ES-I3 (cell line): Measurements from ENCODE around the gene CSNK2B.
A peak's percentile ranks its signal among the peaks of the same experiment; 100 is the strongest.

Experiments used
- H3K36me3 ChIP-seq: 2 replicates; pipeline ENCODE4 v1.6.1; 2013; ENCODE audit warnings: mild to moderate bottlenecking, low read length, control low read depth, moderate library complexity; ENCODE audit not compliant: insufficient read depth
- H3K4me1 ChIP-seq: 2 replicates; pipeline ENCODE4 v1.6.1; 2013; ENCODE audit warnings: mild to moderate bottlenecking, control low read depth, low read length; ENCODE audit not compliant: insufficient read depth
- H3K9ac ChIP-seq: 2 replicates; pipeline ENCODE4 v1.6.1; 2013; ENCODE audit warnings: low read depth, mild to moderate bottlenecking, low read length, moderate library complexity
- H3K9me3 ChIP-seq: 2 replicates; pipeline ENCODE4 v1.6.1; 2013; ENCODE audit warnings: mild to moderate bottlenecking, low read length, moderate library complexity; ENCODE audit not compliant: control insufficient read depth, insufficient read depth

The CSNK2B gene

DNA sequence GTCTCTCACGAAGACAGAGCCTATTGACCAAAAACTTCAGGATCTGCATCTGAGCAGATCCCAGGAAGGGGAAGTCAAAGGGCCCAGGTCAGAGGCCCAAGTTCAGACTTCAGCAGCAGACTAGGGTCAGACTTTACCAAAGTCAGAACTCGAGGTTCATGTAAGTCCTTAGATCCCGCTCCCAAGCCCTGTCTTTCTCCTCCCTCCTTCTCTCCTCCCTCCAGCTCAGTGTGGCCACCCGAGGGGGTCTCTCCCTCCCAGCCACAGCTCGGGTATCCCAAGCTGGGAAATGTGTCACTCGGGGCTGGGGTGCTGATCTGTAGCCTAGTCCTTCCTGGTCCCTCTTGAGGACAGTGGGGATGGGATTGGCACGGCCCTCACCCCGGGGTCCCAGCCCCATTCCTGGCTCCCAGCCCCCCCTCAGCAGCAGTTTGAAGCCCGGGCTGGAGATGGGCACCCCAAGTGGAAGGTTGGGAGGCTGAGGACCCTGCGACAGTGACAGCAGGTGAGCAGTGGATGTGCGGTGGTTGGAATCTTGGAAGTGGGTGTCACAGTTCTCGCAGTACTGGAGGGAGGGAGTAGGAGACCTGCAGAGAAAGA, 3.7 kb upstream of the CSNK2B start:
- peaks cover 6% of the 10 kb centered on the region for H3K4me1 ChIP-seq

DNA sequence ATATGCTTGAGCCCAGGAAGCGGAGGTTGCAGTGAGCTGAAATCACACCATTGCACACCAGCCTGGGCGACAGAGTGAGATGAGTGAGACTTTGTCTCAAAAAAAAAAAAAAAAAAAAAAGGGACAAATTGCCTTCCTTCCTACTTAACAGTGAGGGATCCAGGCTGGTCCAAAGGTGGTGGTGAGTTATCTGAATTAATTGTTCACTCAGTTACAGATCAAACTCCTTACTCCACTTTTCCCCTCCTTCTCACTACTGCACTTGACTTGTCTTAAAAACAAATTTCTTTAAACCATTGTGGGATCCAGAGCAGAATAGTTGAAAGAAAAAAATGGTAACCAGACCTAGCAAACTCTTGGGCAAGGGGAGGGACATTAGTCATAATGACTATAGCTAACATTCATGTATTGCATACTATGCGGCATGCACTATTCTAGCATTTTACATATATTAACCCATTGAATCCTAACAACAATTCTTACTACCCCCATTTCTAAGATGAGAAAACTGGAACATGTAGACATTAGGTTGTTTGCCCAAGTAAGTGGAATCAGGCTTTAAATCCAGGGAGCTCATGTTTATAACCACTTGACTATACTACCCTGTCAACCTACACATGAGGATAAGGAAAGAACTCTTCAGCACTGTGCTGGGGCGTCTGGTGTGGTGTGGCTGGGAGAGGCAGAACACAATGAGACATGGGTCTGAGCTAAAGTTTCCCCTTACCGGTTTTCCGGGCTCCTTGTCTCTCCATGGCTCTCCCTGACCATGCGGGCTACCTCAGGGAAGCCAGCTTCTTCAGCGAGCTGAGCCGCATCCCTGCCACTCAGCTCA, 2.5 kb upstream of the CSNK2B start:
- peaks cover 15% of the 10 kb centered on the region for H3K36me3 ChIP-seq
- H3K4me1 ChIP-seq: peaks cover 6% of the 10 kb centered on the region
- peak overlapping the region; percentile 90; the same call in 1 of the 2 replicates for H3K9ac ChIP-seq
- H3K9me3 ChIP-seq: no peaks in the 10 kb centered on the region

More for the DNA sequence above, 3.7 kb upstream of the CSNK2B start:
- Histone ChIP-seq H3K36me3 (peaks cover 5% of the 10 kb centered on the region; the same call in 1 of the 2 replicates), H3K9me3 (no peaks in the 10 kb centered on the region), H3K9ac (no peak overlapping the region)

DNA sequence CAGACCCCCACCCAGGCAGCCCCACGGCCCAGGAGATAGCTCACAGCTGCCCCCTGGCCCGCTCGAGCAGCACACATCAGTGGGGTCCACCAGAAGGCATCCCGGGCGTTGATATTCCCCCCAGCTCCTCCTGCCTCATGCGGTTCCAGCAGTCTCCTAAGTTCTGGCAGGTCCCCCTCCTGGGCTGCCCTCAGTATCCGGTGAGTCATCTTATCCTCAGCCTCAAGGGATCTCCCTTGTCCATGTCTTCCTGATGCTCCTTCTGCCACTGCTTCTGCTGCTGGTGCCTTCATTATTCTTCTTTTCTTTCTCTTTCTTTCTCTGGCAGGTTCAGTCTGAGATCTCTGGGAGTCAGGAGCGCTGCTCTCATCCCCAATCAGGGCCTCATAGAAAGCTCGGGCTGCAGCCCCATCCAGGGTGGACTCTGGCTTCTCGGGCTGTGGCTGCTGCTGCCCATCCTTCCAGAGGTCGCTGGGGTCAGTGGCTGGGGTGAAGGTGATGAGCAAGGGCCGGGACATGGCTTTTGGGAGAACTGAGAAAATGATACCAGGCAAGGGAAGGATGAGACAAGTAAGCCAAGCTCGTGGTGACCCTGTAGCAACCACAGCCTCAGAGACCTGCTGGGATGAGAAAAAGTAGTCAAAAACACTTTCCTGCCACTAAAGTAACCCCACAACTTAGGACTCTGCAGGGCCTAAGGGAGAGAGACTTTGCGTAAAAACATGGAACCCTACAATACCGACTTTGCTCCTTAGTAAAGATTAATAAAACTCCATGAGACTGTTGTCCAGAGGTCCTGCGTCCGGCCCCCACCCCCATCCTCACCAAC, 1.7 kb upstream of the CSNK2B start:
- Histone ChIP-seq H3K36me3 (peaks cover 24% of the 10 kb centered on the region), H3K9me3 (no peaks in the 10 kb centered on the region), H3K9ac (peak overlapping the region; percentile 90), H3K4me1 (peaks cover 6% of the 10 kb centered on the region)

DNA sequence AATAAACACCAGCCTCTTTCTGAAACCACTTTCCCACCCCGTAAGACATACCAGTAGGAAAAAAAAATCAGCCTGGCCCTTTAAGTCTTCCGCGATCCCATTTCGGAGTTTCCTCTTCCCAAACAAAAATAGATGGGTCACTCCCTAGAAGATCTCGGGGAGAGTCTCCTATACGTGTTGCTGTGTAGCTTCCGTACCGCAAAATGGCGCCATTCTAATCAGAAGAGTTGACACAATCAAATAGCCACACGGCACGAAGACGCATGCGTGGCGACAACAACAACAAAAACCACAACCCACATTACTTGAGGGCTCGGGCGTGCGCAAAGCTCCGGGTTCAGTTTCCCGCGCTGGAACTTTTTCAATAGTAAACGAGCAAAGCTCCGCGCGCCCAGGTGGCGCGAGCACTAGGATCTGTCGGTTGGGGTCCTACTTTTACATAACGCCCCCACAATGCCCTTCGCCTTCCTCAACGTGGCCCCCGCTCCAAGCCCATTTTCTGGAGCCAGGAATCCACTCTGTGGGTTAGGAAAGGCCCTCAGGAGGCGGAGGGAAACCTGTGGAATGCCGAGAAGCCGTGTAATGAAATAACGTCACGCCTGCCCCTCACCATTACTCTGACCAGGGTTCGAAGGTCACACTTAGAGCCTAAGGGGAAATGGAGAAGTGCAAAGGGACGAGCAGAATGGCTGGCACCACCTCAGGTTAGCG, 935 bp upstream of the CSNK2B start, which contains the start of gene GPANK1:
Gene GPANK1, minus strand, starts transcription at position 208 of the 711 bp plus-strand sequence. CDS start 519 bp downstream, outside the sequence.
- peak within 1 kb of the TSS; percentile 90 for H3K9ac ChIP-seq
- H3K36me3 ChIP-seq: peaks cover 27% of the 10 kb centered on the region
- H3K4me1 ChIP-seq: peaks cover 6% of the 10 kb centered on the region
- H3K9me3 ChIP-seq: no peaks in the 10 kb centered on the region

DNA sequence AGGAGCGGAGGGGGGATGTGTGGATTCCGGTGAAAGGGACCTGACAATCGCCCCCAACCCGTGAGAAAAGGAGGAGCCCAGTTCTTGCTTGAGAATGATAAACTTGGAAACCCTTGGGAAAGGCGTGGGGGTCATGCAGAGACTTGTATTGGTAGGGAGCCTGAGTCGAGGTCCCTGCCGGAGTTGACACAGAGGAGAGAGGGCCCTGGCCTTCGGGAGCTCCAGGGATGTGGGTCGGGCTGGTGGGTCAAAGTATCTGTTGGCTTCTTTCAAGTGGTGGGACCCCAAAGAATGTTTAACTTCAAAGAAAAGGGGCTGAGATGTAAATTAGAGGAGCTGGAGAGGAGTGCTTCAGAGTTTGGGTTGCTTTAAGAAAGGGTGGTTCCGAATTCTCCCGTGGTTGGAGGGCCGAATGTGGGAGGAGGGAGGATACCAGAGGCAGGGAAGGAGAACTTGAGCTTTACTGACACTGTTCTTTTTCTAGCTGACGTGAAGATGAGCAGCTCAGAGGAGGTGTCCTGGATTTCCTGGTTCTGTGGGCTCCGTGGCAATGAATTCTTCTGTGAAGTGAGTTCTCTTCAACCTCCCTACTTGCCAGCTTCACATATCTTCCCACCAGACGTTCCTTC, 571 bp downstream of the CSNK2B start:
- Histone ChIP-seq H3K9ac (peak overlapping the region; percentile 90), H3K36me3 (peaks cover 36% of the 10 kb centered on the region), H3K9me3 (no peaks in the 10 kb centered on the region), H3K4me1 (peaks cover 6% of the 10 kb centered on the region)

DNA sequence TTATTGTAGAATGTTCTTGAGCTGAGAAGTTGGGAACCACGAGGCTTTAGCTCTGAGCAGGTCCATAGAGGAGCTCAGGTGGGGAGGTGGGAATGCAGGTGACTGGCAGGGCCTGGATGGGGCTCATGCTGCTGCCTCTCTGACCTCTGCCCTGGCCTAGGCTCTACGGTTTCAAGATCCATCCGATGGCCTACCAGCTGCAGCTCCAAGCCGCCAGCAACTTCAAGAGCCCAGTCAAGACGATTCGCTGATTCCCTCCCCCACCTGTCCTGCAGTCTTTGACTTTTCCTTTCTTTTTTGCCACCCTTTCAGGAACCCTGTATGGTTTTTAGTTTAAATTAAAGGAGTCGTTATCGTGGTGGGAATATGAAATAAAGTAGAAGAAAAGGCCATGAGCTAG, 3.8 kb downstream of the CSNK2B start, which contains the start of gene LY6G5B:
Gene LY6G5B, plus strand, starts transcription at position 301 of the 400 bp plus-strand sequence. CDS start 975 bp downstream, outside the sequence.
- Histone ChIP-seq H3K9ac (no peak within 1 kb of the TSS), H3K9me3 (no peaks in the 10 kb centered on the region), H3K36me3 (peaks cover 41% of the 10 kb centered on the region)

DNA sequence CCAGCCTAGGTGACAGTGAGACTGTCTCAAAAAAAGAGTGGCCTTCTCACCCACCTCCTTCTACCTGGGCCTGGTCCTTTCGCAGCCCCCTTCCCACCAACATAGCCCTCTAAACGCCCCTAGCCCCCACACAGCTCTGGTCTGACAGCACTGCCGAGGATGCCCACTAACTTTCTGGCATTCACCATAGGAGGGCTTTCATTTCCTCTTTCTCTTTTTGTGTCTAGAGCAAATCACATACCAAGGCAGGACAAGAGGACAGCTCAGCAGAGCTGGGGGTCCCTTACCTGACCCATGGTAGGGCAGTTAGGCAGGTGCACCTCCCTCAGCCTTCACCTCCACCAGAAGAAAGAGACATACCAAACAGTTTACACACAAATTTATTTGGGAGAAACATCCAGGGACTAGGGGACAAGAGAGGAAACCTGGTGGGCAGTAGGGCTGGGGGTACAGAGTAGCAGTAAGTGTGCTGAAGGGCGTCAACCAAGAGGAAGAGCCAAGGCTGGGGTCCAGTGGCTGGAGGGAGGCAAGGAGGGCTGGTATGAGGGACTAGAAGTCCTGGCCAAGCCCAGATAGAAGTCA, 10.5 kb downstream of the CSNK2B start:
- Histone ChIP-seq H3K4me1 (no peaks in the 10 kb centered on the region), H3K9me3 (no peaks in the 10 kb centered on the region), H3K36me3 (peaks cover 5% of the 10 kb centered on the region), H3K9ac (no peak overlapping the region)

More for the DNA sequence above, 3.8 kb downstream of the CSNK2B start, which contains the start of gene LY6G5B:
- peaks cover 6% of the 10 kb centered on the region for H3K4me1 ChIP-seq

DNA sequence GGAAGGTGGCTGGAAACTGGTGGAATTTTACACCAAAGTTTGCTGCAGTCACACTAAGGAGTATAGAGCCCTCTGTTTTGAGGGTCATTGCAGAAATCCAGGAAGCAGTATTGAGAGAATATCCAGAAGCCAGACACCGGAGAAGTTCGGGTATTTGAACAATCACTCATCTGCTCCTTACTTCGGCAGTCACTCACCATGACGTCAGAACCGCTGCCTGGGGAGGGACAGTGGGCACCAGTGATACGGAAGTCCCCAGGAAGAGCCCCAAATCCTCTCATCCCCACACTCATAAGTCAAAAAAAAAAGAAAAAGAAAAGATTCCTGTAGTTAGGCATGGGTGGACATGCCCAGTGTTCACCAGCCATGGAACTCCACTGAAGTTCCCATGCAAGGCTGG, 11.0 kb downstream of the CSNK2B start:
- peaks cover under 1% of the 10 kb centered on the region; the same call in 1 of the 2 replicates for H3K36me3 ChIP-seq
- H3K9ac ChIP-seq: no peak overlapping the region
- H3K4me1 ChIP-seq: no peaks in the 10 kb centered on the region
- no peaks in the 10 kb centered on the region for H3K9me3 ChIP-seq

DNA sequence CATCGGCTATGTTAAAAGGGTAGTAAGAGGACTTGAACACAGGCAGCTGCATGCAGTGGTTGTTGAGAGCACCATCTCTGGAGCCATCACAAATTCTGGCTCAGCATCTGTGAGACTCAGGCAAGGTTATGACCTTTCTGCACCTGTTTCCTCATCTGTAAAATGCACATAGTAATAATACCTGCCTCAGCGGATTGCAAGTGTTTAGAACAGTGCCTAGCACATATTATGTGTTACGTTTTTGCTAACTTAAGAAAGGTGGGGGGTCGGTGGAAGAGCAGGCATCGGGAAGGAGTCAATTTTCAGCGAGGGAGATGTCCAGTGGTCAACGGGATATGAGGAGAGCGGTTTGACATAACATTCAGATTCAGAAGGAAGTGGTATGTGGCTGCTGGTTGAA, 12.1 kb downstream of the CSNK2B start:
- Histone ChIP-seq H3K4me1 (no peaks in the 10 kb centered on the region), H3K9ac (no peak overlapping the region), H3K36me3 (no peaks in the 10 kb centered on the region; the same call in 1 of the 2 replicates), H3K9me3 (no peaks in the 10 kb centered on the region)

DNA sequence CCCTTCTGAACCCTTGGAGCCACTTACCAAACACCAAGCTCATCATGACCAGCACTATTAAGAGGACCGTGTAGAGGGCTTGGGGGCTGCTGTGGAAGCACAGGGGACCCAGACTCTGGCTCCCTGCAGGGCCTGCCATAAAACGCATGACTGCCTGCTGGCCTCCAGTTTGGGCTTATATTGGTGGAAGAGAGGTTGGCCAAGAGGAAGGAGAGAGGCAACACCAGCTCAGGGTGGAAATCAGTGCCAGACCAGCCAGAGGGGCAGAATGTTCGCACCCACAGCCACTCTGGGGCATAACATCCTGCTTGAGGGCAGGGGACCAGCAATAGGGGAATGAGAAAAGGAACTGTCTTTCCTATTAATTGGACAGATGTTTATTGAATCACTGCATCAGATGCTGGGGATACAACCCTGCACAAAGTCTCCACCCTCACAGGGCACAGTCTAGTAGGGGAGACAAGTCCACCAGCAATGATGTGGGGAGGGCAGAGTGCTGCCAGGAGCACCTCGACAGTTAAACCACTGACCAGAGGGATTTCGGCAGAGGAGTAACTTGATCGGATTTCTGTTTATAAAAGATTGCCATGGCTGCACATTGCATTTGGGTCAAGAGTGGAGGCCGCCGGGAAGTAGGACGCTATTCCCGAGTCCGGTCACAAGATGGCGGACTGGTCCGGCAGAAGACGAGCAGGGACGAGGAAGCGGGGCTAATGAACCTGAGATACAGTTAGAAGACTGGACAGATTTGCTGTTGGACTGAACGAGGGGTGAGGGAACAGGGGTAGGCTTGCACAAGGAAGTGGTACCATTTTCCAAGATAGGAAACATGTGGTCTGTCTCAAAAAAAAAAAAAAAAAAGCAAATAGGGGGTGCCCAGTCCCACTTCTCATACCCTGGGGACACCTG, 14.6 kb downstream of the CSNK2B start, which contains the start of gene LY6G5C:
Gene LY6G5C, minus strand, starts transcription at position 842 of the 909 bp plus-strand sequence. Its CDS starts 694 bp downstream, at position 148.
- Histone ChIP-seq H3K36me3 (no peaks in the 10 kb centered on the region), H3K9ac (peak within 1 kb of the TSS; percentile 52), H3K4me1 (no peaks in the 10 kb centered on the region), H3K9me3 (no peaks in the 10 kb centered on the region)

DNA sequence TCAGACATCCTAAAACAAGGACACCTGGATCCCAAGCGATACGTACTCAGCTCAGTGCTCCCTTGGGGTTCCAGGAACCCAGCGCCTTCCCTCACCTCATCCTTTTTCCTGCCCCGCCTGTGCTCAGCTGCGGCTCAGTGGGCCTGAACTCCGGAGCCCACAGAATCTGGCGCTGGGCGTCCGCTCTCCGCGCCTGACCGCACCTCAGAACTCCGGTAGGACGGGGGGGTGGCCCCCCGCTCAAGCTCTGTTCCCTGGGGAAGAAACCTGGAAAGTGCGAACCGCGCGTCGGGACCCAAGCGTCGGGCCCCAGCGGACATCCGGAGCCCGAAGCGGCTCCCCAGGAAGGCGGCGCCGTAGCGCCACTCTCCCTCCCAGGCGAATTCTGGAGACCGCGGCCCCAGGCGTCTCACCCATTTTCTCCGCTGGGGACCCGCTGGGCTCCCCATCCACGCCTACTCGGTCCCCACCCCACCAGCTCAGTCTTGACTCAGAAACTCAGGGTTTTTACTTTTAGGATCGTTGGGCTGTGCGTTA, 15.3 kb downstream of the CSNK2B start:
- Histone ChIP-seq H3K4me1 (no peaks in the 10 kb centered on the region), H3K9ac (peak overlapping the region; percentile 52), H3K36me3 (no peaks in the 10 kb centered on the region), H3K9me3 (no peaks in the 10 kb centered on the region)

DNA sequence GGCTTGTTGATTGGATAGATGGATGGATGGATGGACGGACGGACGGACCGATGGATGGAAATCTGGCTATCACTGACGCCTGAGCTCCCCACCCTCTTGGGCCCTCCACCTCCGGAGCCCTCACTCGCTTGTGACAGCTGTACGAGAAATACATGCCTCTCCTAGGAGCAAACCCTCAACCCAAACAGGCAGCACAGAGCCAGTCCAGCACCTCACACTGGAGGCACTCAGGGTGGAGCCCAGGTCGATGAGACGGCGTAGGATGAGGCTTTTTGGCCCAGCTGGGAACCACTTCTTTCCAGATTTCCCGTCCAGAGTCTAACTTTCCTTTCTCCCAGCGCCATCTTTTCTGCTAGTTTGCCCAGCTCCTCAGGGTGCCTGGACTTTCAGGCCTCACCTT, 17.7 kb downstream of the CSNK2B start:
- H3K4me1 ChIP-seq: no peaks in the 10 kb centered on the region
- H3K9me3 ChIP-seq: no peaks in the 10 kb centered on the region
- H3K9ac ChIP-seq: peak overlapping the region; percentile 62; the same call in 1 of the 2 replicates
- peaks cover 8% of the 10 kb centered on the region for H3K36me3 ChIP-seq
